ENCODE results near the gene ADNP.
A peak's percentile ranks its signal among the peaks of the same experiment; 100 is the strongest.

ADNP gene

DNA sequence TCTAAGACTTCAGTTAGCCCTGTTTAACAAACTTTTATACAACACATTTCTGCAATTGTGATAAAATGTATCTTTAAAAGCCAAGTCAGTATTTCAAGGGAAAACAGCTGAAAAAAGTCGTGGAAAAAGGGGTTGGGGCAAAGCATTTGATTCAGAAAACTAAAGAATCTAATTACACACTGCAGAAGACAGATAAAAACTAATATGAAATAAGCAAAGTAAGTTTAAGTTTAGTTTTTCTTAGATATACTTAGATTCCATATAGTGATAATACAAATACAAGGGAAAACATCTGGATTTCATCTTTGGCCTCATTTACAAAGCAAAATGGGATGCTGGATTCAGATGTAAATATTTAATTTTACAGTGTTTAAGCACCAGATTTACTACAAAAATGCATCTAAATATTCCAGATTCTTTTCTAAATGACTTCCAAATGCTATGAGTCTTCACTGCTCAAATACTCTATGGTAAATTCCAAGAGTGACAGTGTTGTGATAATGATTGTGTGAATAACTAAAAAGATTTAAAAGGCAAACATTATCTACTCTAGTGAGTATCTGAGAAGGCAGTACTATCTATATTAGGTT lies 1.5 kb upstream of the ADNP start:
- peaks cover 24% of the 10 kb centered on the region for H3K36me3 ChIP-seq (ENCODE audit: control insufficient read depth, insufficient read depth, low read length)
- H3K4me1 ChIP-seq (ENCODE audit: control insufficient read depth, insufficient read depth, low read length, poor library complexity, severe bottlenecking): peaks cover 13% of the 10 kb centered on the region
- no peak for DNase-seq
- no peak overlapping the region for H3K4me3 ChIP-seq (ENCODE audit: insufficient read depth, low read depth, low read length, poor library complexity, severe bottlenecking)
- H3K27ac ChIP-seq (ENCODE audit: insufficient read depth, low read length, poor library complexity, severe bottlenecking): peak overlapping the region; percentile 100
- H3K27me3 ChIP-seq (replicated peaks; ENCODE audit: control insufficient read depth, insufficient read depth, low read length, poor library complexity, severe bottlenecking): no peaks in the 10 kb centered on the region
- no peaks in the 10 kb centered on the region for H3K9me3 ChIP-seq (ENCODE audit: control insufficient read depth, low read length)

GRCh38 chr20:50932016-50932485 lies 814 bp upstream of the ADNP start:
- DNase-seq: no peak
- Histone ChIP-seq H3K4me3 (ENCODE audit: insufficient read depth, low read depth, low read length, poor library complexity, severe bottlenecking) (peak overlapping the region; percentile 73), H3K27me3 (replicated peaks; ENCODE audit: control insufficient read depth, insufficient read depth, low read length, poor library complexity, severe bottlenecking) (no peaks in the 10 kb centered on the region), H3K4me1 (ENCODE audit: control insufficient read depth, insufficient read depth, low read length, poor library complexity, severe bottlenecking) (peaks cover 15% of the 10 kb centered on the region), H3K27ac (ENCODE audit: insufficient read depth, low read length, poor library complexity, severe bottlenecking) (peak overlapping the region; percentile 100), H3K36me3 (ENCODE audit: control insufficient read depth, insufficient read depth, low read length) (peaks cover 22% of the 10 kb centered on the region), H3K9me3 (ENCODE audit: control insufficient read depth, low read length) (no peaks in the 10 kb centered on the region)

DNA sequence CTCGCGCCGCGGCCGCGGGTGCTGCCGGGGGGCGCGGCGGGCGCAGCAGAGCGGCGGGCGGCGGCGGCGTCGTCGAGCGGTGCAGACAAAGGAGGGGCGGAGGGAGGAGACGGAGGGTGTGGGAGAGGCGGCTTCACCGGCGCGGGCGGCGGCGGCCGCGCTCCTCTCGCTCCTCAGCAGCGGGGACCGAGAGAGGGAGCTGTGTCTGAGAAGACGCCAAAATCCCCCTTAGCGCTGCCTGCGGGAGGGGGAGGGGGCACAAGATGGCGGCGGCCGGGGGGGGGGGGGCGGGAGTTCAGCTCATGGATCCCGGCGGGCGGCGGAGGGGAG lies 296 bp downstream of the ADNP start:
- Histone ChIP-seq H3K36me3 (ENCODE audit: control insufficient read depth, insufficient read depth, low read length) (peaks cover 12% of the 10 kb centered on the region), H3K4me1 (ENCODE audit: control insufficient read depth, insufficient read depth, low read length, poor library complexity, severe bottlenecking) (peaks cover 15% of the 10 kb centered on the region), H3K9me3 (ENCODE audit: control insufficient read depth, low read length) (no peaks in the 10 kb centered on the region), H3K27ac (ENCODE audit: insufficient read depth, low read length, poor library complexity, severe bottlenecking) (peak overlapping the region; percentile 100), H3K27me3 (replicated peaks; ENCODE audit: control insufficient read depth, insufficient read depth, low read length, poor library complexity, severe bottlenecking) (no peaks in the 10 kb centered on the region), H3K4me3 (ENCODE audit: insufficient read depth, low read depth, low read length, poor library complexity, severe bottlenecking) (peak overlapping the region; percentile 73)
- no peak for DNase-seq

DNA sequence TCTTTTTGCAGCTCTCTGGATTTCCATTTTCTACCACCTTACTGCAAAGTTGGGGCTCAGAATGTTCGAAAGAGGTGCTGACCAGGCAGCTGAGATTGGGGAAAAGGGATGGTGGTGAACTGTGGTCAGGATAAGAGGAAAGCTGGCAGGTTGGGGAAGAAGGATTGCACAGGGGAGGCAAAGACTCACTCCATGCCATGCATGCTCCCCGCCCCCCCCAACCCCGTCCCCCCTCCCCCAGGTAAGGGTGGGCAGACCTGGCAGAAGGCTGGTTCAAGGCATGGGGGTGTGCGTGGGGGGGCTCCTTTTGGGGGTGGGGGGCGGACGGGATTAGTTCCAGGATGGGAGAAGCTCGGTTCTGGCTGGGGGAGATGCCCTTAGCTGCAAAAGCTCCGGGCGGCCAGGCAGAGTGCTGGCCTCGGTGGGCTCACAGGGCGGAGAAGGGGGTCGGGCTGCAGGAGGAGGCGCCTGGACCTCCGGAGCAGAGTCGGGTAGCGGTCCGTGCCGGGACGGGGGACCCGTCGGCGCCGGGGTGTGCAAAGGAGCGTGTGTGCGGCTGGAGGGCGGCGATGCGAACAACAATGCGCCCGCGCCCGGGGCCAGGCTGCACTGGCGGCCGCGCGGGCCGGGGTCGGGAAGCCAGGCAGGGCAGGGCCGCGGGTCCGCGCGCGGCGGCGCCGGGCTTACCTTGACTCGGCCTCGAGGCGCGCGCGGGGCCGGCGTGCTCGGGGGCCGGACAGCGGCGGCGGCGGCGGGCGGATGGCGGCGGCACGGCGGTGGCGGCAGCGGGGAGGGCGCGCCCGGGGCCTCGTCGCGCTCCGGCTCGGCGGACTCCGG lies 880 bp downstream of the ADNP start:
- no peaks in the 10 kb centered on the region for H3K27me3 ChIP-seq (replicated peaks; ENCODE audit: control insufficient read depth, insufficient read depth, low read length, poor library complexity, severe bottlenecking)
- H3K4me1 ChIP-seq (ENCODE audit: control insufficient read depth, insufficient read depth, low read length, poor library complexity, severe bottlenecking): peaks cover 21% of the 10 kb centered on the region
- peak overlapping the region; percentile 100 for H3K27ac ChIP-seq (ENCODE audit: insufficient read depth, low read length, poor library complexity, severe bottlenecking)
- peak overlapping the region; percentile 73 for H3K4me3 ChIP-seq (ENCODE audit: insufficient read depth, low read depth, low read length, poor library complexity, severe bottlenecking)
- peaks cover 7% of the 10 kb centered on the region for H3K36me3 ChIP-seq (ENCODE audit: control insufficient read depth, insufficient read depth, low read length)
- H3K9me3 ChIP-seq (ENCODE audit: control insufficient read depth, low read length): no peaks in the 10 kb centered on the region
- peak in 2 of 3 donors; percentile 2 to 7 for DNase-seq

DNA sequence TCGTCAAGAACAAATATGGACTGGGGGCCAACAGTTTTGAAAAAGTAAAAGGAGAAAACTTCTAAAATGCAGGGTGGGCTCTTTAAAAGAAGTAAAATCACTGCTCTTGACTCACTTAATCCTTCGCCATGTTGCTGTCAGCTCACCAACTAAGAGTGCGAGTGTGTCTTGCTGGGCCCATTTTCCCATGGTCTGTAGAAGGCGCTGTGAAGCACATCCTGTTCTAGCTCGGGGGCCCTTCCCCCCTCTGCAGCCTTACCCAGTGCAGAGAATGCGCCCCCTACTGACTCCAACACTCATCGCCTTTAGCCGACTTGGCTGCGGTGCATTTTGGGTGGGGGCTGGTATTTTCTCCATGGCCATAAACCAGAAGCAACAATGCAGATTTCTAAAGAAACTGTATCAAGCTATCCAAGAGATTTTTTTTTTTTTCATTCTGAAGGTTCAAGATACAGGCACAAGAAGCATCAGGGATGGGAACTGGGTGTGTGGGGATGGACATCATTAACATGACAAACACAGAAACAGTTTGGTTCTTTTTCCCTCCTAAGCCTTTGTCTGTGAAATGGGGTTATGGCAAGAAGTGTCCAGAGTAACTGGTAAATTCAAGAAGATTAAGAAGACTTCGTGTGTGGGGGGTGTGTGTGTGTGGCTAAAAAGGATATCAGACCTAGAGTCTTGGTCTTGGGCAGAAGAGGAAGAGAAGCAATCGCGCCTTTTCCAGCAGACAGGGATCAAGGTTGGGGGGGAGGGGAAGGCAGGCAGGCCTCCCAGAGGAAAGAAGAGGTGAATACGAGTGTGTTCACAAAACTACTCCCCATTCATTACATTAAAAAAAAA lies 1.7 kb downstream of the ADNP start:
- no peaks in the 10 kb centered on the region for H3K9me3 ChIP-seq (ENCODE audit: control insufficient read depth, low read length)
- H3K4me1 ChIP-seq (ENCODE audit: control insufficient read depth, insufficient read depth, low read length, poor library complexity, severe bottlenecking): peaks cover 26% of the 10 kb centered on the region
- DNase-seq: peak; percentile 78 to 84 (median 81)
- peak overlapping the region; percentile 67 for H3K27ac ChIP-seq (ENCODE audit: insufficient read depth, low read length, poor library complexity, severe bottlenecking)
- peaks cover 5% of the 10 kb centered on the region for H3K36me3 ChIP-seq (ENCODE audit: control insufficient read depth, insufficient read depth, low read length)
- peak overlapping the region; percentile 63 for H3K4me3 ChIP-seq (ENCODE audit: insufficient read depth, low read depth, low read length, poor library complexity, severe bottlenecking)
- no peaks in the 10 kb centered on the region for H3K27me3 ChIP-seq (replicated peaks; ENCODE audit: control insufficient read depth, insufficient read depth, low read length, poor library complexity, severe bottlenecking)

DNA sequence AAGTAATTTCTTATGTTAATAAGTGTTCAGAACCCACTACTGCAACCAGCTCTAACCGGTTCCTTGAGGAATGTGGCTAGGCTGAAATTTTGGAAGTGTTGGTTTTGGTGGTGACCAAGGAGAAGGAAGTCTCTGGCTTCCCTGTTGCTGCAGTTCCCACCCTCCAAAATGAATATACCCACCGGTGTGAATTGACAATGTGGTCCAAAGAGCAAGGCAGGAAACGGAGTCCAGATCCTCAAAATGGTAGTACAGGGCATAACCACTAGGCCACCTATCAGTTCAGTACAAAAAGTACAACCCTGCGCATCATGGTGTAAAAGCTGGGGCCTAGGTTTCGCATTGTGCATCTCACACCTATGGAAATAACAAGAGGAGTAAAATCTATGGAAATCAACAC lies 2.8 kb downstream of the ADNP start:
- Histone ChIP-seq H3K36me3 (ENCODE audit: control insufficient read depth, insufficient read depth, low read length) (peaks cover 5% of the 10 kb centered on the region), H3K27me3 (replicated peaks; ENCODE audit: control insufficient read depth, insufficient read depth, low read length, poor library complexity, severe bottlenecking) (no peaks in the 10 kb centered on the region), H3K4me3 (ENCODE audit: insufficient read depth, low read depth, low read length, poor library complexity, severe bottlenecking) (no peak overlapping the region), H3K9me3 (ENCODE audit: control insufficient read depth, low read length) (no peaks in the 10 kb centered on the region), H3K27ac (ENCODE audit: insufficient read depth, low read length, poor library complexity, severe bottlenecking) (no peak overlapping the region), H3K4me1 (ENCODE audit: control insufficient read depth, insufficient read depth, low read length, poor library complexity, severe bottlenecking) (peaks cover 26% of the 10 kb centered on the region)
- no peak for DNase-seq

- Histone ChIP-seq H3K4me1 (ENCODE audit: control insufficient read depth, insufficient read depth, low read length, poor library complexity, severe bottlenecking) (peaks cover 40% of the 10 kb centered on the region), H3K36me3 (ENCODE audit: control insufficient read depth, insufficient read depth, low read length) (peaks cover 5% of the 10 kb centered on the region), H3K27ac (ENCODE audit: insufficient read depth, low read length, poor library complexity, severe bottlenecking) (no peak overlapping the region), H3K9me3 (ENCODE audit: control insufficient read depth, low read length) (no peaks in the 10 kb centered on the region), H3K4me3 (ENCODE audit: insufficient read depth, low read depth, low read length, poor library complexity, severe bottlenecking) (no peak overlapping the region), H3K27me3 (replicated peaks; ENCODE audit: control insufficient read depth, insufficient read depth, low read length, poor library complexity, severe bottlenecking) (no peaks in the 10 kb centered on the region)
- no peak for DNase-seq
These were observed 4.7 kb downstream of the ADNP start for GRCh38 chr20:50926530-50926929.

- Histone ChIP-seq H3K27ac (ENCODE audit: insufficient read depth, low read length, poor library complexity, severe bottlenecking) (no peak overlapping the region), H3K9me3 (ENCODE audit: control insufficient read depth, low read length) (no peaks in the 10 kb centered on the region), H3K27me3 (replicated peaks; ENCODE audit: control insufficient read depth, insufficient read depth, low read length, poor library complexity, severe bottlenecking) (no peaks in the 10 kb centered on the region), H3K36me3 (ENCODE audit: control insufficient read depth, insufficient read depth, low read length) (peaks cover 5% of the 10 kb centered on the region), H3K4me3 (ENCODE audit: insufficient read depth, low read depth, low read length, poor library complexity, severe bottlenecking) (no peak overlapping the region), H3K4me1 (ENCODE audit: control insufficient read depth, insufficient read depth, low read length, poor library complexity, severe bottlenecking) (peaks cover 43% of the 10 kb centered on the region)
- DNase-seq: no peak
These were observed 6.8 kb downstream of the ADNP start for GRCh38 chr20:50924261-50924920.

GRCh38 chr20:50921803-50922501 lies 9.3 kb downstream of the ADNP start:
- Histone ChIP-seq H3K4me3 (ENCODE audit: insufficient read depth, low read depth, low read length, poor library complexity, severe bottlenecking) (no peak overlapping the region), H3K27me3 (replicated peaks; ENCODE audit: control insufficient read depth, insufficient read depth, low read length, poor library complexity, severe bottlenecking) (no peaks in the 10 kb centered on the region), H3K9me3 (ENCODE audit: control insufficient read depth, low read length) (no peaks in the 10 kb centered on the region), H3K36me3 (ENCODE audit: control insufficient read depth, insufficient read depth, low read length) (no peaks in the 10 kb centered on the region), H3K27ac (ENCODE audit: insufficient read depth, low read length, poor library complexity, severe bottlenecking) (no peak overlapping the region), H3K4me1 (ENCODE audit: control insufficient read depth, insufficient read depth, low read length, poor library complexity, severe bottlenecking) (peaks cover 35% of the 10 kb centered on the region)
- no peak for DNase-seq
